COLO668 (cell line): Measurements from ENCODE around the gene ERC1.
"Not testable (repeated sequence)": the region's sequence is repeated elsewhere in the genome, so short reads cannot be mapped to it uniquely, and the experiment has no call there.

Experiments used
- DNase-seq: peaks from one replicate; lab custom pipeline; 2025; ENCODE audit not compliant: unreplicated experiment; lab: John Stamatoyannopoulos, UW

Gene ERC1

GRCh38 chr12:1213618-1214205 is 222.7 kb downstream of the ERC1 start:
- DNase-seq, result no peak

GRCh38 chr12:1216560-1216959 is 225.5 kb downstream of the ERC1 start:
- no peak for DNase-seq

- DNase-seq, result no peak
Measured at GRCh38 chr12:1217191-1217949, 226.3 kb downstream of the ERC1 start.

GRCh38 chr12:1218369-1218768 is 227.3 kb downstream of the ERC1 start:
- DNase-seq, result no peak

- DNase-seq, result peak; percentile 48
Measured at GRCh38 chr12:1220127-1221092, 229.4 kb downstream of the ERC1 start.

- DNase-seq, result no peak
Measured at GRCh38 chr12:1222858-1223639, 232.0 kb downstream of the ERC1 start.

GRCh38 chr12:1226951-1227350 is 235.9 kb downstream of the ERC1 start:
- no peak for DNase-seq

GRCh38 chr12:1234073-1234472 is 243.1 kb downstream of the ERC1 start:
- no peak for DNase-seq

- no peak for DNase-seq
Measured at GRCh38 chr12:1246637-1247036, 255.6 kb downstream of the ERC1 start.

- no peak for DNase-seq
Measured at GRCh38 chr12:1250641-1251040, 259.6 kb downstream of the ERC1 start.

- no peak for DNase-seq
Measured at GRCh38 chr12:1252758-1253157, 261.7 kb downstream of the ERC1 start.

- DNase-seq, result not testable (repeated sequence)
Measured at GRCh38 chr12:1255125-1255524, 264.1 kb downstream of the ERC1 start.

GRCh38 chr12:1255854-1256253 is 264.8 kb downstream of the ERC1 start:
- not testable (repeated sequence) for DNase-seq

- DNase-seq, result no peak
Measured at GRCh38 chr12:1256285-1256684, 265.3 kb downstream of the ERC1 start.

- DNase-seq, result no peak
Measured at GRCh38 chr12:1256991-1257390, 266.0 kb downstream of the ERC1 start.

- no peak for DNase-seq
Measured at GRCh38 chr12:1262011-1262410, 271.0 kb downstream of the ERC1 start.

- no peak for DNase-seq
Measured at GRCh38 chr12:1267243-1267642, 276.2 kb downstream of the ERC1 start.

GRCh38 chr12:1272142-1272541 is 281.1 kb downstream of the ERC1 start:
- DNase-seq, result no peak

- DNase-seq, result no peak
Measured at GRCh38 chr12:1273051-1273450, 282.0 kb downstream of the ERC1 start.

GRCh38 chr12:1277905-1278304 is 286.9 kb downstream of the ERC1 start:
- no peak for DNase-seq

- DNase-seq, result no peak
Measured at GRCh38 chr12:1279050-1279449, 288.0 kb downstream of the ERC1 start.
